Osteoblast (primary cell): Measurements from ENCODE around the gene IKZF3. TPM values are rescaled to one million over a fixed set of nuclear protein-coding genes. Genes with fewer than 3 reads are reported as not detected.

Source experiments
- DNase-seq: peaks from one replicate; pipeline ENCODE4 v3.0.0; 2011; ENCODE audit warnings: low spot score, mixed read lengths; ENCODE audit not compliant: insufficient read length; ENCODE audit errors: missing footprints
- H2AFZ ChIP-seq: 2 replicates; pipeline ENCODE4 v1.6.0; 2011; ENCODE audit warnings: mild to moderate bottlenecking, low read length
- H3K27ac ChIP-seq: 2 replicates; pipeline ENCODE4 v1.5.1; 2011; ENCODE audit warnings: mild to moderate bottlenecking, low read depth, low read length, moderate library complexity
- H3K27me3 ChIP-seq: 2 replicates; pipeline ENCODE4 v1.6.0; 2012; ENCODE audit warnings: mild to moderate bottlenecking, control low read depth, inconsistent platforms, low read length, moderate library complexity; ENCODE audit not compliant: insufficient read depth
- H3K36me3 ChIP-seq: 2 replicates; pipeline ENCODE4 v1.5.1; 2011; ENCODE audit warnings: mild to moderate bottlenecking, low read length, control low read depth, moderate library complexity; ENCODE audit not compliant: insufficient read depth
- H3K4me1 ChIP-seq: 2 replicates; pipeline ENCODE4 v1.5.1; 2011; ENCODE audit warnings: mild to moderate bottlenecking, low read length, control low read depth, moderate library complexity; ENCODE audit not compliant: insufficient read depth
- H3K4me2 ChIP-seq: 2 replicates; pipeline ENCODE4 v1.6.0; 2011; ENCODE audit warnings: mild to moderate bottlenecking, low read length; ENCODE audit not compliant: insufficient read depth
- H3K4me3 ChIP-seq: fragments of 200-600 bp; sonication (generic); 3 replicates; pipeline ENCODE4 v1.5.1; 2012; ENCODE audit warnings: mild to moderate bottlenecking, low read length, inconsistent platforms; ENCODE audit not compliant: insufficient read depth
- H3K79me2 ChIP-seq: 2 replicates; pipeline ENCODE4 v1.6.0; 2012; ENCODE audit warnings: mild to moderate bottlenecking, low read length, control low read depth, inconsistent platforms; ENCODE audit not compliant: insufficient read depth
- H3K9me3 ChIP-seq: 2 replicates; pipeline ENCODE4 v1.5.1; 2011; ENCODE audit warnings: low read depth, low read length, control low read depth
- H4K20me1 ChIP-seq: 2 replicates; pipeline ENCODE4 v1.6.0; 2012; ENCODE audit warnings: mild to moderate bottlenecking, low read length, control low read depth; ENCODE audit not compliant: insufficient read depth
- total RNA-seq: library from RNA; depleted of rRNA; stranded (reverse); fragments of >200 nt; gene quantifications from 2 replicates; pipeline ENCODE4 v1.2.3, GENCODE V29; 2012
- TF ChIP-seq, protein P1 (sequence below): IDR thresholded peaks from 2 replicates; pipeline ENCODE4 v1.5.1; 2011; ENCODE audit warnings: mild to moderate bottlenecking, low read depth, low read length, moderate library complexity; ENCODE audit errors: extremely low read depth

The IKZF3 gene
- total RNA-seq, 1 donor: not detected

DNA sequence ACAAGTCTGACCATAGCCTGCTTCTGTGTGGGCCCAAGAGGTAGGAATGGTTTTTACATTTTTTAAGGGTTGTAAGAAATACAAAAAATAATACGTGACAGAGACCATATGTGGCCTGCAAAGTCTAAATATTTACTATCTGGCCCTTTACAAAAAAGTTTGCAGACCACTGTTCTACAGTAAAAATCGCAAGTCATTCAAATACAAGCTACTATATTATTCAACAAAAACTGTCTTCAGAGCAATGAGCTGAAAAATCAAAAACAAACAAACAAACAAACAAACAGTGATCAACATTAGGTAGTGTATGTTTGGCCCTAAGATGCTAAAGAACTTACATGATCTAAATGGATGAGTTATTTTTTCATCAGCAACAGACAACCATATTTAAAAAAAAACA lies 32.5 kb downstream of the IKZF3 start:
- TF ChIP-seq, protein P1, sequence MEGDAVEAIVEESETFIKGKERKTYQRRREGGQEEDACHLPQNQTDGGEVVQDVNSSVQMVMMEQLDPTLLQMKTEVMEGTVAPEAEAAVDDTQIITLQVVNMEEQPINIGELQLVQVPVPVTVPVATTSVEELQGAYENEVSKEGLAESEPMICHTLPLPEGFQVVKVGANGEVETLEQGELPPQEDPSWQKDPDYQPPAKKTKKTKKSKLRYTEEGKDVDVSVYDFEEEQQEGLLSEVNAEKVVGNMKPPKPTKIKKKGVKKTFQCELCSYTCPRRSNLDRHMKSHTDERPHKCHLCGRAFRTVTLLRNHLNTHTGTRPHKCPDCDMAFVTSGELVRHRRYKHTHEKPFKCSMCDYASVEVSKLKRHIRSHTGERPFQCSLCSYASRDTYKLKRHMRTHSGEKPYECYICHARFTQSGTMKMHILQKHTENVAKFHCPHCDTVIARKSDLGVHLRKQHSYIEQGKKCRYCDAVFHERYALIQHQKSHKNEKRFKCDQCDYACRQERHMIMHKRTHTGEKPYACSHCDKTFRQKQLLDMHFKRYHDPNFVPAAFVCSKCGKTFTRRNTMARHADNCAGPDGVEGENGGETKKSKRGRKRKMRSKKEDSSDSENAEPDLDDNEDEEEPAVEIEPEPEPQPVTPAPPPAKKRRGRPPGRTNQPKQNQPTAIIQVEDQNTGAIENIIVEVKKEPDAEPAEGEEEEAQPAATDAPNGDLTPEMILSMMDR: no peak
- Histone ChIP-seq H2AFZ (no peak overlapping the region), H4K20me1 (no peaks in the 10 kb centered on the region), H3K36me3 (no peaks in the 10 kb centered on the region), H3K27me3 (peaks cover 9% of the 10 kb centered on the region), H3K4me3 (no peak overlapping the region), H3K4me2 (no peak overlapping the region), H3K27ac (no peak overlapping the region), H3K9me3 (peaks cover 2% of the 10 kb centered on the region), H3K4me1 (no peaks in the 10 kb centered on the region), H3K79me2 (no peaks in the 10 kb centered on the region)
- no peak for DNase-seq

- Histone ChIP-seq H3K4me1 (no peaks in the 10 kb centered on the region), H2AFZ (no peak overlapping the region), H3K4me3 (no peak overlapping the region), H4K20me1 (no peaks in the 10 kb centered on the region), H3K36me3 (no peaks in the 10 kb centered on the region), H3K4me2 (no peak overlapping the region), H3K79me2 (no peaks in the 10 kb centered on the region), H3K27ac (no peak overlapping the region), H3K9me3 (peaks cover 1% of the 10 kb centered on the region), H3K27me3 (peaks cover 13% of the 10 kb centered on the region)
- TF ChIP-seq, protein P1: no peak
- DNase-seq: no peak
These were observed 35.7 kb downstream of the IKZF3 start for GRCh38 chr17:39828443-39828842.

- Histone ChIP-seq H3K4me2 (no peak overlapping the region), H3K27ac (no peak overlapping the region), H4K20me1 (no peaks in the 10 kb centered on the region), H3K79me2 (no peaks in the 10 kb centered on the region), H3K4me3 (no peak overlapping the region), H3K36me3 (no peaks in the 10 kb centered on the region), H2AFZ (no peak overlapping the region), H3K9me3 (peaks cover 2% of the 10 kb centered on the region), H3K27me3 (peaks cover 13% of the 10 kb centered on the region), H3K4me1 (no peaks in the 10 kb centered on the region)
- TF ChIP-seq, protein P1: no peak
- no peak for DNase-seq
These were observed 37.8 kb downstream of the IKZF3 start for GRCh38 chr17:39826334-39826733.

DNA sequence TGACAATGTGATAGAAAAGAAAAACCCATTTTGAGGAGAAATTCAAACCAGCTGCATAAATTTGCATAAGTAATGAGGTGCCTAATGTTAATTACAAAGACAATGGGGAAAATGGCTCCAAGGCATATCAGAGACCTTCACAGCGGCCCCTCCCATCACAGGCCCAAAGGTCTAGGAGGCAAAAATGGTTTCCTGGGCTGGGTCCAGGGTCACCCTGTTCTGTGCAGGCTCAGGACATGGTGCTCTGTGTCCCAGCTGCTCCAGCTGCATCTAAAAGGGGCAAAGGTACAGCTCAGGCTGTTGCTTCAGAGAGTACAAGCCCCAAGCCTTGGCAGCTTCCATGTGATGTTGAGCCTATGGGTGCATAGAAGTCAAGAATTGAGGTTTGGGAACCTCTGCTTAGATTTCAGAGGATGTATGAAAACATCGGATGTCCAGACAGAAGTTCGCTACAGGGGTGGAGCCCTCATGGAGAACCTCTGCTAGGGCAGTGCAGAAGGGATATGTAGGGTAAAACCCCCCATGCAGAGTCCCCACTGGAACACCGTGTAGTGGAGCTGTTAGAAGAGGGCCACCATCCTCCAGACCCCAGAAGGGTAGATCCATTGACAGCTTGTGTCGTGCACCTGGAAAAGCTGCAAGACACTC lies 40.6 kb downstream of the IKZF3 start:
- no peak for DNase-seq
- H3K79me2 ChIP-seq: no peaks in the 10 kb centered on the region
- no peak overlapping the region for H2AFZ ChIP-seq
- peaks cover 15% of the 10 kb centered on the region for H3K27me3 ChIP-seq
- no peaks in the 10 kb centered on the region for H3K36me3 ChIP-seq
- no peaks in the 10 kb centered on the region for H3K4me1 ChIP-seq
- H3K27ac ChIP-seq: no peak overlapping the region
- H4K20me1 ChIP-seq: no peaks in the 10 kb centered on the region
- H3K4me2 ChIP-seq: no peak overlapping the region
- TF ChIP-seq, protein P1: no peak
- H3K4me3 ChIP-seq: no peak overlapping the region
- peaks cover 2% of the 10 kb centered on the region for H3K9me3 ChIP-seq
